ENCODE measurements around the gene SPDYC.

Gene SPDYC, protein sequence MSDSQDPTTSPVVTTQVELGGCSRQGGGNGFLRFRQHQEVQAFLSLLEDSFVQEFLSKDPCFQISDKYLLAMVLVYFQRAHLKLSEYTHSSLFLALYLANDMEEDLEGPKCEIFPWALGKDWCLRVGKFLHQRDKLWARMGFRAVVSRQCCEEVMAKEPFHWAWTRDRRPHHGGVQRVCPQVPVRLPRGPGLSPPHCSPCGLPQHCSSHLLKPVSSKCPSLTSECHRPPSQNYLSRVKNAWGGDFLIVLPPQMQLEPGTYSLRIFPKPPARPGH

DNA sequence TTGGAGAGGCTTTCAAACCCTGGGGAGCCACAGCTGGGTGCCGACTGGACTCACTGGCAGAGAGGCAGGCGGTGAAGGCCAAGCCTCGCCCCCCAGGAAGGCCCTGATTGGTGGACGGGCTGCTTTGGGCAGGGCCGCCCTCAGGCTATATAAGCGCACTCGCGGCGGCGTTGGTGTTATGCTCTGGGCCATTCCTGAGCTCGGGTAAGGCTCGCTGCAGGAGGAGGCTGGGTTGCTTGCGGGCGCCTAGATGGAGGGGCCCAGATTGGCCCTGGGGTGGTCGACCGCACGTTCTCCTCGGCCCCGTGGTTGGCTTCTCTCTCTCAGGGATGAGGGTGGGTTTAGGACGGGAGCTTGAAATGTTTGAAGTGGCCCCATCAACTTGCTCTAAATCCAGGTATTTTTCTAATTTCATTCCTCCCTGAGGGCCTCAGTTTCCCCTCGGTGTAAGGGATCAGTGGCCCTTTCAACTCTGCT is at the start of gene SPDYC:
TSS of gene SPDYC (plus strand) at position 176 of the 477 bp plus-strand sequence. CDS start 1,125 bp downstream, outside the sequence.
- DNase-seq, result no peak

DNA sequence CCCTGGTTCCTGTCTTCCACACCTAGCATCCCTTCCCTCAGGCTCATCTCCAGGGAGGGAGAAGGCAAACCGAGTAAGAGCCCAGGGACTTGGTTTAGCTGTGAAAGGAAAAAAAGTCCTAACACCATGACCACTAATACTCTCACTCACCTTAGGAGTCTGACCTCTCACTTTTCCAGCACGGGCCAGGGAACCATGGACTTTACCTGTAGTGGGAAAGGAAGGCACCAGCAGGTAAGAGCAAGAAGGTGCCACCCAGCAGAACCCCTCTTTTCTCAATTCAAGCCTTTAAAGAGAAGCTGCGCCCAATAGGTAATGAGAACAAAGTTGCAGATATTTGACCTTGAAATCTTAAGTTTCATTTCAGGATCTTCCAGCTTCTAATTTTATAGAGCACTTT is 49.2 kb upstream of the SPDYC start:
- no peak for DNase-seq

DNA sequence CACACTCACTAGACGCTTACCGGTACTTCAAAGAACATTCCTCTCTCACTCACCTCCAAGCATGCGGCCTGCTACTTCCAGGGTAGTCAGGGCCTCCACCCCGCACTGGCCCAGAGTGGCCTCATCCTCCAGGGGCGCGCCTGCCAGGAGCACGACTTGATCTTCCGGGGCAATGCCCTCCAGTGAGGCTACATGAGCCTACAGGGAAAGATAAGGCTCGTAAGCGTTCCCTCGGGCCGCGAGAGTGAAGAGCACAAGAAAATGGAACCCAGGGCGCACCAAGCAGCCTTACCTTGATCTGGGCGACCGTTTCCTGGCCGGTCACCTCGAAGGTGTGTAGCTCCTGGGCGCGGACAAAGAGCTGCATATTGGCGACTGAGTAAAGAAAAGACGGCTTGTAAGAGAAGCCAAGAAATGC is 48.6 kb upstream of the SPDYC start:
- no peak for DNase-seq

DNA sequence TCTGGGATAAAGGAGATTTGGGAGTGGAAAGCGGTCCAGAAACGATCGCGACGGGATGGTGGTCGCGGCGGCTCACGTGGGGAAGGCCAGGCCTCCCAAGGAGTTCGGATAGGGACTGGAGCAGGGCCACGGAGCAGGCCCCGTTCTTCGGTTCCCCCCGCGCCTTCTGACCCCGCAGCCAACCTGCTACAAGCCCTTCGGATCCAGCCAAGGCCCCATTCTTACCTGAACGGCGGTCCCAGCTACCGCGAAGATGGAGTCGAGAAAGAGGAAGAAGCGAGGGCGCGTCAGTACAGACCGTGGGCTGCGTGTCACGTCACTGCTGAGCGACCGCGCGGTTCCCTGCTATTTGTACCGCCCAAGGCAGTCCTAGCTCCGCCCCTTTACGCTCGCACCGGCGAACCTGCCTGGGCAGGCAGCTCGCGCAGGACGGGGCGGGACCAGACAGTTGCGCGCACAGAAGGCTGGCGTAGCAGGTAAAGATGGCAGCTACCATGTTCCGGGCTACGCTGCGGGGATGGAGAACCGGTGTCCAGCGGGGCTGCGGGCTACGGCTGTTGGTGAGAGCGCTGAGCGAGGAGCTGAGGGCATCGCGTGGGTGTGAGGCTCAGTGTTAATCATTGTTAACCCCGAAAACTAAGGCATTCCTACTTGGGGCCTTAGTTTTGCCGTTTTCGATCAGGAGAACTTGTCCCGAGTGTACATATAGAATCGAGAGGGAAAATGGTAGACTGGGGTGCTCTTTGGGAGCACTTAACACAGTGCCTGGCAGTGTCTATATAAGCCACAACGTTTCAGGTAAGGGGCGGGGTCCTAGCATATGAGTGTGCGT is 48.0 kb upstream of the SPDYC start, which contains the start of the genes FAU and MRPL49:
TSS of gene FAU (minus strand) at position 270 of the 832 bp plus-strand sequence. CDS start 321 bp downstream, outside the sequence.
TSS of gene MRPL49 (plus strand) at position 457 of the 832 bp plus-strand sequence. CDS start at position 483, 26 bp downstream.
- peak; percentile 95 for DNase-seq

DNA sequence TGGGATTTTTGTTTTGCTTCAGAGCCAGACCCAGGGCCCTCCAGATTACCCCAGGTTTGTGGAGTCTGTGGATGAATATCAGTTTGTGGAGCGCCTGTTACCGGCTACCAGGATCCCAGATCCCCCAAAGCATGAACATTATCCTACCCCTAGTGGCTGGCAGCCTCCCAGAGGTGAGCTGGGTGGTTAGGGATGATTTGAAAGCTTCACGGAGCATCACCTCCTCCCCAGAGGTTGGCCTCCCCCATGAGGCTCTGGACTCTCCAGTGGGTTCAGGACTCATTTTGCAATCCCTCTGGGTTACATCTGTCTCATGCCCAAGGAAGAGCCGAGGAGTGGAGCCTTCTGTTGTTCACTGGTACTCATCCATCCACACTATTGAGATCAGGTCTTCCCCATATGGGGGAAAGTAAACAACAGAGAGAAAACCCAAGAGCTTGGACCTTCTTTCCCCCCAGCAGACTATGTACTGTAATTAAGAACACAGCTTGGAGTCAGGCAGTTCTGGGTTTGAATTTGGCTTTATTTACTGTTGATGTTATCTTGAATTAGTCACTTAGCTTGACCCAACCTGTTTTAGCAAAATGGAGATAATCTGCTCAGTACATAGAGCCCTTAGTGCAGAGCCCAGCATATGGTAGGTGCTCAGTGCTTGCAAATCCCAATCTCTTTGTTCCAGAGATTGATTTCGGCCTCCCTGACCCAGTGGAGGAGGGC is 45.4 kb upstream of the SPDYC start:
- no peak for DNase-seq

DNA sequence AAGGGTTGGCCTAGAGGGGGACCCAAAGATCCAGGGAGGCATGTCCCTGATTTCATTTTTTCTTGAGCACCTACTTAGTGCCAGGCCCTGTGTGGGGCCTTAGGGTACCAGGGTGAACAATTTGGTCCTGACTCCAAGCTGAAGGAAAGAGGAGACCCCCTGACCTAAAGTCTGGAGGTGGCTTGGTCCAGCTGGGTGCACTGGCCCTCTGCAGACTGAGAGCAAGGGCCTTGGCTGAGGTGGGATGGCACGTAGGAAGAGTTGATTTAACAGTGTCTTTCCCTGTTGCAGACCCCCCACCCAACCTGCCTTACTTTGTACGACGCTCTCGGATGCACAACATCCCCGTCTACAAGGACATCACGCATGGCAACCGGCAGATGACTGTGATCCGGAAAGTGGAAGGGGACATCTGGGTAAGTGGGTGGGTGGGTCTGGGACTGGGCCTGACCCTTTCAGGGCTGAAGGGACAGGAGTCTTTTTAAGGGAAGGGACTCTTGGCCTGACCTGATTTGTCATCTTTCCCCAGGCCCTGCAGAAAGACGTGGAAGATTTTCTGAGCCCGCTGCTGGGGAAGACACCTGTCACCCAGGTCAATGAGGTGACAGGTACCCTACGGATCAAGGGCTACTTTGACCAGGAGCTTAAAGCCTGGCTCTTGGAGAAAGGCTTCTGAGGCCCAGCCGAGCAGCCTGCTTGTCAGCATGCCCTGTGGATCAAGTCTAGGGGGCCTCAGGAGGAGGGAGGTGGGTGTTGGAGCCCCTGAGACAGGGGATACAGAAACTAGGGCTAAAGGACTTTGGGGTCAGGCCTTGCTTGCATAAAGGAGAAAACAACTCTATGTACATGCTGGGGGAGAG is 44.6 kb upstream of the SPDYC start:
- DNase-seq, result no peak

DNA sequence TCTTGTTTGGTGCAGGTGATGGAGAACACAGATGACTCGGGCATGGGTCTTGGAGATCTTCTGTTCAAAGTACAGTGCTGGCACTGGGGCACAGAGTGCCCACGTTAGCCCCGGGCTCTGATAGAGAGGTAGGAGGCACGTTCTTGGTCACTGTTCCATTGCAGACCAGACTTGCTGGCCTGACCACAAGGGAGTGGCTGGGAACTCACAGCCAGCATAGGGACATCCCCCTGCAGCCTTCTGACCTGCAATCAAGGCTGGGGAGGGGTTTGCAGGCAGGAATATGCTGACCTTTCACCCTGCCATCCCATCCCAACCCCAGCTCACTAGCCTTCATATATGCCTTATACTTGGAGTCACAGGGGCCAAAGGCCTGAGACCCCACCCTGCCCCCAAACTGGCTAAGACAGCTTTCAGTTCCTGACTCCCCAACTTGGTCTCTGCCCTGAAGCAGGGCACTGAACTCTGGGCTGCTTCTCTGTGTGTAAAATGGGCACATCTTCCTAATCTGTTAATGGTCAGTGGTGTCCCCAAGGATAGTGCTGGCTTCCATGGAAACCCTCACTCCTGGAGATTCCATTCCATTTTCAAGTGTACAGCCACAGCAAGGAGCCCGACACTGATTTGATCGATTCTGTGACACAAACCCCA is 43.3 kb upstream of the SPDYC start:
- no peak for DNase-seq

DNA sequence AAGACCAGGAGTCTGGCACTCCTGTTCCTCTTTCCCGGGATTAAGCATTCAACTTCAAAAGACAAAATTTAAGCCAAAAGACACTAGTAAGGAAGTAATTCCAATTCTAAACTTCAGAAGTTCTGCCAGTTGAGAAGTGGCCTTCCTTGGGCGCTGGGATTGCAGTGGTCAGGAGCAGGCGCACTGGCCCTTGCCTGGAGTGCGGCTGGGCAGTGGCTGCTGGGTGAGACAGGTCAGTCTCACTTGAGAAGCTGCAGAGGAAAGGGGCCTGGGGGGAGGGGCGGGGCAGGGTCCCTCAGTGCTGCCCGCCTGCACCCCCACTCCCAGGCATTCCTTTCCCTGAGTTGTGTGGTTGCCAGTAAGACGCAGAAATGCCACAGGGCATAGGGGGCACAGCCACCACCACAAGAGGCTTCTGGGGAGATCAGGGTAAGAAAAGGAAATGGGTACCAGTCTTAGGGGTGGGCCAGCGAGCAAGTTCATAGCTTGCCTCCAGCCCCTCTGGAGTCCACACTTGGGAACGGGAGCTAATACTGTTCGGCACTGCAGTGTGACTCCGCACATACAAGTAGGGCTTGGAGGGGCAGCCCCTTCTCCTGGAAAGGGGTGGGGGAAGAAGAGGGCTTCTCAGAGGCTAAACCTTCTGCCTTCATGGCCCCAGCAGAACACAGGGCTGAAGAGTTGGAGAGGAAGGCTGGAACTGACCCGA is 42.4 kb upstream of the SPDYC start:
- no peak for DNase-seq

DNA sequence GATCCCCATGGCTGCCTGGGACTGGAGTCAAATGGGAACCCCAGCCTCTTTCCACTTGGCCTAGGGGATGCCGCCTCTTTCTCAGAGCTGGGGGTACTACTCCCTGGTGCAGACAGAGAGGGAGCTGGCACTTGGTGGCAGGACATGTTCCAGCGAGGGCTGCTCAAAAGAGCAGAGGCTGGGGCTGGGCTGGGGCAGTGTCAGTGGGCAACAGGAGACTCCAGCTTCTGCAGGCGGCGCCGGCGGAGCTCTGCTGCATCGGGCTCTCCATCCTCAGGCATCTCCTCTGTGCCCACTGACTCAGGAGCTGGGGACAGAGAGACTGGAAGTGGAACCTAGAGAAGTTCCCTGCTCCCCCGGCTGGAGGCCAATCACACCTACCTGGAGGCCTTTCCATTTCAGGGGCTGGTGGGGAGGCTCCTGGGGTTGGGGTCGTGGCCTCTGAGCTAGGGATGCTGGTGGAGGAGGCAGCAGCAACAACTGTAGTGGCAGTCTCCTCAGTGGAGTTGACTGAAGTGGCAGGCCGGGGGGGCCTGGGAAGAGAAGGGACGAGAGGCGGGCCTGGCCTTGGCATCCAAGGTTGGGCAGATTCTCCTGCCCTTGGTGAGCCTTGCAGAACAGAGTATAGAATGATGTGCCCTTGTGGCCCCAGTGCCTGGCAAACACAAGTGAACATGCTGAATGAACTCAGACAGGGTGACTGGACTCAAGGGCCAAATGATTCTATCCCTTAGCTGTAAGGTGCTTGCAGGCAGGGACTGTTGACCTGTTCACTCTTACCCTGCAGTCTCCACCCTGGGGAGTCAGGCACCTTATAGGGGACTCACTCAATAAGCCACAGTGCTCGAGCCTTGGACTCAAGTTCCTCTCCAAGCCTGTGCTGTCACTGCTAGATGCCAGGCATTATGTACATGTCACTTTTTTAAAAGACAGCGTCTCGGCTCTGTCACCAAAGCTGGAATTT is 41.6 kb upstream of the SPDYC start:
- DNase-seq, result no peak

DNA sequence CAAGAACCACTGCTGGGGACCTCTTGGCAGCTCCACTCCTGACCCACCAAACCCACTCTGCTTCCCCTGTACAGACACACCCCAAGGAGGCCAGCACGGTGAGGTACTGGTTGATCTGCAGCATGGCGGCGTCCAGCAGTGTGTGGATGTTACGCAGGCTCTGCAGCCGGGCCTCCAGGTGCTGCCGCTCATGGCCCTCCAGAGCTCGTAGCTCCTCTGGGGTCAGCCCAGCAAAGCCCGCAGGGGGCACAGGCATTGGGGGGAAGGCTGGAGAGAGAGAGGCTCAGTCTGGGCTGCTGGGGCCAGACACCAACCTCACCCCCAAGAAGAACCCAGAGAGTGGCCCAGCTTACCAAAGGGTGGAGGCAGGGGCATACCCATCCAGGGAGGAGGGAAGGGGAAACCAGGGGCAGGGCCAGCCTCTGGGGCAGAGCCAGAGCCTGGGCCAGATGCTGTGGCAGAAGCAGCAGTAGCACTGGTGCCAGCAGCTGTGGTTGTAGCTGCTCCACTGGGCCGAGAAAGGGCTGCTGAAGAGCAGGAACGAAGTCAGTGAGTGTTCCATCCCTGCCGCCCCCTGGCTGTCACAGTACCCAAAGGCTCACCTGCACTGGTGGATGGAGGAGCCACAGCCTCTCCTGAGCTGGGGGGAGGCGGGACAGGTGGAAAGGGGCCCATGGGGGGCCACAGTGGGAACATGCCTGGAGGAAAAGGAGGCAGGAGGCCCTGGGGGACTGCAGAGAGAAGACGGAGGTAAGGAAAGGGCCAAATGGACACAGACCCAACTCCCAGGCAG is 40.2 kb upstream of the SPDYC start:
- DNase-seq, result no peak

DNA sequence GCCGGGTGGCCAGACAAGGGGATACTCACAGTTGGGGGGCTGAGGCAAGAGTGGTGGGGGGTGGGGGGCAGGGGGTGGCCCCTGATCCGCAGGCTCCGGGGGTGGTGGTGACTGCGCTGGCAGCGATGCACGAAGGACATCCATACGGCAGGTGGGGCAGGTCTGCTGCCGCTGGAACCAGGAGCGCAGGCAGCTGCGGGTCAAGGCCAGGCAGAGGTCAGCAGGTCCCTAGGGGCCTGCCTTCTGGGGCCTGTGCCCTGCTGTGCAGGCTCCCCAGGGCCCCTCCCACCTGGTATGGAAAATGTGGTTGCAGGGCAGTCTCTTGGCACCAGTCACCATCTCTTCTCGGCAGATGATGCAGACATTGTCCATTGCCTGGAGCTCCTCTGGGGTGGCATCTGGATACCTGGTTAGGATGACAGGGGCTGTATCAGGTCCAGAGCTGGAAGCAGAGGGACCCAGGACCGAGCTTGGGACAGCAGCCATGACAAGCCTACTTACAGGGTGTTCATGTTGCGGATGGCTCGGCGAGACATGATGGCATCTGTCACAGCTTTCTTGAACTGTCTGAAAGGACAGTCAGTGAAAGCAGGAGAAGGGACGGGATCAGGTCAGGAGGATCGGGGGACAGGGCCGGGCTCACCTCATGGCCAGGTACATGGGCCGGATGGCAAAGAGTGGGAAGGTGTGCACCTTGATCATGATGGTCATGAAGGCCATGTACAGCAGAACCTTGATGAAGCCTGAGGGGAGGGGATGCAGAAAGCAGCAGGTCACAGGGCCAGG is 39.2 kb upstream of the SPDYC start:
- no peak for DNase-seq

DNA sequence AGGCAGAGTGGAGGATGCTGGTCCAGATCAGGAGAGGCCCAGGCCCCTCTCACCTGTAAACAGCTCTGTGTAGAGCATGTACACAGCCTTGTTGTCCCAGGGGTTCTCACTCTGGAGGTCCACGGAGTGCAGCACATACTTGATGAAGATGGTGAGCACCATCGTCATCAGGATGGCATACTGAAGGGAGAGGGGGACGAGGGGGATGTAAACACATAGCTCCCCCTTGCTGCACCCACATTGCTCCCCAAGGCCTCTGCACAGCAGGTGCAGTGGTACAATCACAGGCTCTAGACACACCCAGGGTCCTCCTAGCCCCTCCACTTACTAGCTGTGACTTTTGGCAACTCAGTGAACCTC is 38.6 kb upstream of the SPDYC start:
- no peak for DNase-seq

DNA sequence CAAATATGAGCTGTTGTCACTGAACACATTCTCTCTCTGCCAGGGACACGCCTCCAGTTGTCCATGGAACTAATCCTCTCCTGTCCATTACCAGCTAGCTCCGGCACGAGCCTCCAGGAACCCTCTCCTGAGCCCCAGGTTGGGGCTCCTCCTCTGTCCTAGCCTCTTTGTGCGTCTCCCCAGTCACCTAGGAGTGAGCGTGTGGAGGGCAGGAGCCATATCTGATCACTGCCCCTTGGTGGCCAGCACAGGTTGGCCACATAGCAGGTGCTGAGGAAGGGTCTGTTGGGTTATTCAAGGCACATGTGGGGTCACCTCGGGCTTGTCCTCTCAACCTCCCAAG is 38.2 kb upstream of the SPDYC start:
- DNase-seq, result no peak

DNA sequence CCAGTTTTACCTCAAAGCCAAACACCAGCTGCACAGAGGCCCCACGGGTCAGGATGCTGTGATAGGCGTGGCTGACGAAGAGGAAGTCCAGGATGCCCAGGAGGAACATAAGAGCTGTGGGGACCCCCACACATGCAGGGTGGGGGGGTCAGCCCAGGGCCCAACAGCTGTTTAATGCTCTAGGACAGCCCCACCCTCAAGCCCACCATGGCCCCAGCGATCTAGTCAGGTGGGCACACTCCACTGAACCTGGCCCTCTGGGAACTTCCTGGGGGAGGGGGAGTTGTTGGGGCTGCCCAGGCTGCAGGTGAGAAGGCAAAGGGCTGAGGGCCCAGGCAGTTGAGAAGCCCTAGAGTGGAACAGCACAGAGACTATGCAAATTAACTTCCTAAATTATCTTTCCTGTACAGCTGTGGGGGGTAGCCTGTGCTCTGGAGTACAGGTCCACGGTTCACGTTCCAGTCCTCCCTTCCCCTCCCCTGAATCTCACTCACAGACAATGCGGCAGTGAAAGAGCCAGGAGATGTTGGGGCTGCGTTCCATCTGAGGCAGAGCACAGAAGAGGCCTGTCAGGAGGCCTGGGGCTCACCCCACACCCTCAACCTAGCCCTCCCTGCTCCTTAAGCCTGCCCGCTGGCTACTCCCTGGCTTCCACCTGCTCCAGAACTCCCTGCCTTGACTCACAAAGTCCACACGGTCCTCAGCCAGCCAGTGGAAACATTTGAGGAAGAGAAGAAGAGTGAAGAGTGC is 37.6 kb upstream of the SPDYC start:
- no peak for DNase-seq

DNA sequence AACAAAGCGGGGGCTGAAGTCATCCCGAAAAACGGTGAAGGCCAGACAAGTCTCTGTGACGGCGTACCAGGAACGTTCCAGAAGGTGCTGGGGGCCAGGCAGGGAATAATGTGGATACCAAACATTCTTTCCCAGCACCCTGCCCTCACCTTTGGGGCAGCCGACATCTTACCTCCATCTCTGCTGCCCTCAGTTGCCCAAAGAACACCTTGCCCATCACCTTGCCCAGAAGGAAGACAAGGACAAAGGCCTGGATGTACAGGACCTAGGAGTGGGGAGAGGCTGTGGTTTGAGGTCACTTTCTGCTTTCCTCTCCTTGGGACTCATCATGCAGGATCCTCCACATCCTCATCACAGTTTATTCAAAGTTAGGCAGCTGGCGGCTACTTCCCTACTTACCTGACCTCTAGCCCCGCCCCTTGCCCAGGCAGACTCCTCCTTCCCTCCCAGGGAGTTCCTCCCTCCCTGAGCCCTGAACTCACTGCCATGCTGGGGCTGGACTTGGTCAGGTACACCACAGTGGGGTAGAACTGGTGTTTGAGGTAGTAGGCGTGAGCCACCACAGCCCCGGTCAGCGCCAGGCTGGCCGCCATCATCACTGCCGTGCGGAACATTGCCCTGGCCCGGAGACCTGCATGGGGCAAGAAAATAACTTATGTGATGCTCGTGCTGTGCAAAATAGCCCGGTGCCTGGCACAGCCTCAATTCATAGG is 36.9 kb upstream of the SPDYC start:
- no peak for DNase-seq

DNA sequence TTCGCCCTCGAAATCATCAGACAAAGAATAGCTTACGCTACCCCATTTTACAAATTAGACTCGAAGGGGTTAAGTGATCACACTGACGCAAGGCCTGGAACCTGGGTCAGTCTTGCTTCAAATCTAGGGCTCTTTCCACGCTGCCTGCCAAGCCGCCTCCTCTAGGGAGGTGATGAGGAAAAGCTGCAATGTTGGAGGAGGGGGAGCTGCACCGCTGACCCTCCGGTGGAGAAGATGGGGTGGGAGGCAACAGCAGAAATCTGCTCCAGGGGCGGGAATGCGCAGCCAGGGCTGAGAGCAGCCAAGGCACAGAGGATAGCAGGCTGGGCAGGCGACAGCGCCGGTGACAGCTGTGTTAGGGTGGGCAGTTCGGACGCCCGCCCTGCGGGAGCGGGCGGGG is 36.3 kb upstream of the SPDYC start:
- DNase-seq, result no peak
